ENCODE measurements around the gene ESYT2. TPM values are rescaled to one million over a fixed set of nuclear protein-coding genes. Genes with fewer than 3 reads are reported as not detected.

Gene ESYT2
- total RNA-seq, 1 donor from 2014 or later: 53.1 TPM

GRCh38 chr7:158738841-158739240, 90.5 kb downstream of the ESYT2 start:
- no peak for DNase-seq (ENCODE audit: low read depth)
- no peak overlapping the region for H3K4me3 ChIP-seq (ENCODE audit: low read depth, low read length)
- TF ChIP-seq CTCF (IDR thresholded peaks at IDR 0.05; ENCODE audit: insufficient read depth, low read length, poor library complexity, severe bottlenecking): no peak
- H3K36me3 ChIP-seq (ENCODE audit: control insufficient read depth, insufficient read depth, low read length): peaks cover 2% of the 10 kb centered on the region
- no peaks in the 10 kb centered on the region for H3K27me3 ChIP-seq (ENCODE audit: control insufficient read depth, insufficient read depth, low read length)

GRCh38 chr7:158737064-158737695, 92.1 kb downstream of the ESYT2 start:
- no peak for TF ChIP-seq CTCF (IDR thresholded peaks at IDR 0.05; ENCODE audit: insufficient read depth, low read length, poor library complexity, severe bottlenecking)
- no peak overlapping the region for H3K4me3 ChIP-seq (ENCODE audit: low read depth, low read length)
- H3K36me3 ChIP-seq (ENCODE audit: control insufficient read depth, insufficient read depth, low read length): peaks cover 3% of the 10 kb centered on the region
- DNase-seq (ENCODE audit: low read depth): no peak
- no peaks in the 10 kb centered on the region for H3K27me3 ChIP-seq (ENCODE audit: control insufficient read depth, insufficient read depth, low read length)

GRCh38 chr7:158735935-158736334, 93.4 kb downstream of the ESYT2 start:
- peaks cover 1% of the 10 kb centered on the region for H3K36me3 ChIP-seq (ENCODE audit: control insufficient read depth, insufficient read depth, low read length)
- TF ChIP-seq CTCF (IDR thresholded peaks at IDR 0.05; ENCODE audit: insufficient read depth, low read length, poor library complexity, severe bottlenecking): no peak
- H3K27me3 ChIP-seq (ENCODE audit: control insufficient read depth, insufficient read depth, low read length): no peaks in the 10 kb centered on the region
- no peak for DNase-seq (ENCODE audit: low read depth)
- H3K4me3 ChIP-seq (ENCODE audit: low read depth, low read length): no peak overlapping the region

GRCh38 chr7:158734861-158735260, 94.4 kb downstream of the ESYT2 start:
- no peak for TF ChIP-seq CTCF (IDR thresholded peaks at IDR 0.05; ENCODE audit: insufficient read depth, low read length, poor library complexity, severe bottlenecking)
- Histone ChIP-seq H3K36me3 (ENCODE audit: control insufficient read depth, insufficient read depth, low read length) (peaks cover 1% of the 10 kb centered on the region), H3K4me3 (ENCODE audit: low read depth, low read length) (no peak overlapping the region), H3K27me3 (ENCODE audit: control insufficient read depth, insufficient read depth, low read length) (no peaks in the 10 kb centered on the region)
- DNase-seq (ENCODE audit: low read depth): no peak

GRCh38 chr7:158733775-158734494, 95.4 kb downstream of the ESYT2 start:
- H3K4me3 ChIP-seq (ENCODE audit: low read depth, low read length): no peak overlapping the region
- no peaks in the 10 kb centered on the region for H3K27me3 ChIP-seq (ENCODE audit: control insufficient read depth, insufficient read depth, low read length)
- TF ChIP-seq CTCF (IDR thresholded peaks at IDR 0.05; ENCODE audit: insufficient read depth, low read length, poor library complexity, severe bottlenecking): no peak
- no peak for DNase-seq (ENCODE audit: low read depth)
- H3K36me3 ChIP-seq (ENCODE audit: control insufficient read depth, insufficient read depth, low read length): peaks cover 1% of the 10 kb centered on the region

- no peak for TF ChIP-seq CTCF (IDR thresholded peaks at IDR 0.05; ENCODE audit: insufficient read depth, low read length, poor library complexity, severe bottlenecking)
- no peaks in the 10 kb centered on the region for H3K27me3 ChIP-seq (ENCODE audit: control insufficient read depth, insufficient read depth, low read length)
- H3K36me3 ChIP-seq (ENCODE audit: control insufficient read depth, insufficient read depth, low read length): peaks cover 1% of the 10 kb centered on the region
- DNase-seq (ENCODE audit: low read depth): no peak
- no peak overlapping the region for H3K4me3 ChIP-seq (ENCODE audit: low read depth, low read length)
These were observed 96.1 kb downstream of the ESYT2 start for GRCh38 chr7:158733220-158733519.
